Raji (cell line): Measurements from ENCODE around the gene LPCAT4.
A peak's percentile ranks its signal among the peaks of the same experiment; 100 is the strongest.

ENCODE experiments used
- POLR2A ChIP-seq: IDR thresholded peaks from 2 replicates; pipeline ENCODE4 v1.6.1; 2011; ENCODE audit warnings: low read depth, low read length, control low read depth; ENCODE audit not compliant: insufficient read depth

The LPCAT4 gene, protein sequence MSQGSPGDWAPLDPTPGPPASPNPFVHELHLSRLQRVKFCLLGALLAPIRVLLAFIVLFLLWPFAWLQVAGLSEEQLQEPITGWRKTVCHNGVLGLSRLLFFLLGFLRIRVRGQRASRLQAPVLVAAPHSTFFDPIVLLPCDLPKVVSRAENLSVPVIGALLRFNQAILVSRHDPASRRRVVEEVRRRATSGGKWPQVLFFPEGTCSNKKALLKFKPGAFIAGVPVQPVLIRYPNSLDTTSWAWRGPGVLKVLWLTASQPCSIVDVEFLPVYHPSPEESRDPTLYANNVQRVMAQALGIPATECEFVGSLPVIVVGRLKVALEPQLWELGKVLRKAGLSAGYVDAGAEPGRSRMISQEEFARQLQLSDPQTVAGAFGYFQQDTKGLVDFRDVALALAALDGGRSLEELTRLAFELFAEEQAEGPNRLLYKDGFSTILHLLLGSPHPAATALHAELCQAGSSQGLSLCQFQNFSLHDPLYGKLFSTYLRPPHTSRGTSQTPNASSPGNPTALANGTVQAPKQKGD

DNA sequence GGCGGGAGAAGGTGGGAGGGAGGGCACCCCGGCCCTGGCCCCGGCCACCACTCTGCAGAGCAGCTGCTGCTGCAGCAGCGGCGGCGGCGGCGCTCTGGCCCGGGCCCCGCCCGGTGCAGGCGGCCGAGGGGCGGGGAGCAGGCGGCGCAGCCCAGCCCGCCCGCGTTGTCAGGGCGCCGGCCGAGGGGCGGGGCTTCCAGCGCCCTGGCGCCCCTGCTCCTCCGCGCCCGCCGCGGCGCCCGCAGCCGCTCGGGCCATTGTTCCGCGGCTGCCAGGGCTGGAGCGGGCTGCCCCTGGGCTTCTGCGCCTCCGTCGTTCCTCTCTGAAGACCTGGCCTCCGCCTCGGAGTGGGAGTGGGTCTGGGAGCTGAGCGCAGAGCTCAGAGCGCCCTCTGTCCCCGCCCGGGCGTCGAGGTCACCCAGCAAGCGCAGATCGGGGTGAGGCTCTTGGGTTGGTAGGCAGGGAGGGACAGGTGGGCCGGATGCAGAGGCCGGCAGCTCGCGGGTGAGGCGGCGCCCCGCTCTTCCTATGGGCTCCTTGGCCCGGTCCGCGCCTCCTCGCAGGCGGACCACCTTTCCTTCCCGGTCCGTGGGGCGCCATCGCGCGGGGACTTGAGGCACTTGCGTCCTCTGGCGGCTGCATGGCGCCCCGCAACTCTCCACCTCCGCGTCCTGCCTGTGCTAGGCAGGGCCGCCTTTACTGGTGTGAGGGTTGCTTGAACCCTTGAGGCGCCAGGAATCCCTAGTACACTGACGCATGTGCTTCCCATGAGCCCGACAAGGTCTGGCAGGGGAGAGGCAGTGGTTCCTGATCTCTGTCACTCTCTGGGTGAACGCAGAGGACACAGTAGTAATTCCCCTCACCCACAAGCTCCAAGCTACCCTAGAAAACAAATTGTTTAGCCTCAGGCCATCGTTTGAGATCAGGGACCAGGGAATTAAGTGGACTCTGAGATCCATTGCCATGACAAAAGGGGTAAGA lies at the start of gene LPCAT4:
Gene LPCAT4, minus strand, starts transcription at position 96 of the 981 bp plus-strand sequence. CDS start 96 bp downstream, outside the sequence.
- TF ChIP-seq POLR2A = peak; percentile 86

DNA sequence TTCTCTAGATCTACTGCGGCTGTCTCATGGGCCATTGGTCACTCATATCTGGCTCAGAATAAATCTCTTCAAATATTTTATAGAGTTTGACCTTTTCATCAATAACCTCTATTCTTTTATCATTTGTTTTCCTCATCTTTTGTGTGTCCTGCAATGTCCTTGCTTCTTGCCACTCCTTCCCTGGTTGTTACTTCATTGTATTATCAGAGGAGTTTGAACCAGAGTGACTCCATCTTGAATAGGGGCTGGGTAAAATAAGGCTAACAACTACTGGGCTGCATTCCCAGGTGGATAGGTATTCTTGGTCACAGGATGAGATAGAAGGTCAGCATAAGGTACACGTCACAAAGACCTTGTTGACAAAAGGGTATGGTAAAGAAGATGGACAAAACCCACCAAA lies 9.9 kb upstream of the LPCAT4 start:
- no peak for TF ChIP-seq POLR2A

DNA sequence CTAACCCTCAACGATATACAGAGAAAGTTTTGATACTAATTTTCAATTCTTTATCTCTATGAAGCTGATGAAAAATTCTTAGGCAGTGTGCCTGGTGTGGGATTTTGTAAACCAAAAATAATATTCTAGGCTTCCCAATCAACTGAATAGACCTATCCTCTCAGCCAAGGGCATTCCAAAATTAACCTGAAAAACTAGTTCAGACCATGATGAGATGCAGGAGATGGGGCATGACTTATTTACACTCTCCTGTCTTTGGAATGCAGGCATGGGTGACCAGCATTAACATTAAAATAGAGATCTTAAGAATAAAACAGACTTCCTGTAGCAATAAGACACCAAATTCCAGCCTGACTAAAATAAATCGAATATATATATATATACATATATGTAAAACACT lies 7.8 kb upstream of the LPCAT4 start:
- TF ChIP-seq POLR2A = no peak

DNA sequence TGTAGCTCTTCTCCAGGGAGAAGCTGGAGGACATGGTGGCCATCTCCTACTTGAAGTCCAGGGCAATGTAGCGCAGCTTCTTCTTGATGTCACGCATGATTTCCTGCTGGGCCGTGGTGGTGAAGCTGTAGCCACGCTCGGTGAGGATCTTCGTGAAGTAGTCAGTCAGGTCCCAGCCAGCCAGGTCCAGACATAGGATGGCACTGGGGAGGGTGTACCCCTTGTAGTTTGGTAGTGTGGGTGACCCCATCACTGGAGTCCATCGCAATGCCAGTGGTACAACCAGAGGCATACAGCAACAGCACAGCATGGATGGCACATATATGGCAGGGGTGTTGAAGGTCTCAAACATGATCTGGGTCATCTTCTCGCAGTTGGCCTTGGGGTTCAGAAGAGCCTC lies 7.0 kb upstream of the LPCAT4 start:
- TF ChIP-seq POLR2A = no peak

DNA sequence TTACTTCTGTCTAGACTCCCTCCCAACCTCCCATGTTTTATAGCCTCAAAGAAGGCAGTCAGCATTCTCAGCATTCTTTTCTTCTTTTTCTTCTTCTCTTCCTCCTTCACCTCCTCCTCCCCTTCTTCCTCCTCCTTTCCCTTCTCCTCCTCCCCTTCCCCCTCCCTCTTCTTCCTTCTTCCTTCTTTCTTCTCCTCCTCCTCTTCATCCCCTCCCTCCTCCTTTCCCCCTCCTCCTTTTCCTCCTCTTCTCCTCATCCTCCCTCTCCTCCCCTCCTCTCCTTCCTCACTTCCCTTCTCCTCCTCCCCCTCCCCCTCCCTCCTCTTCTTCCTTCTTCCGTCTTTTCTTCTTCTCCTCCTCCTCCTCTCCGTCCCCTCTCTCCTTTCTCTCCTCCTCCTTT lies 3.6 kb upstream of the LPCAT4 start:
- TF ChIP-seq POLR2A = no peak

DNA sequence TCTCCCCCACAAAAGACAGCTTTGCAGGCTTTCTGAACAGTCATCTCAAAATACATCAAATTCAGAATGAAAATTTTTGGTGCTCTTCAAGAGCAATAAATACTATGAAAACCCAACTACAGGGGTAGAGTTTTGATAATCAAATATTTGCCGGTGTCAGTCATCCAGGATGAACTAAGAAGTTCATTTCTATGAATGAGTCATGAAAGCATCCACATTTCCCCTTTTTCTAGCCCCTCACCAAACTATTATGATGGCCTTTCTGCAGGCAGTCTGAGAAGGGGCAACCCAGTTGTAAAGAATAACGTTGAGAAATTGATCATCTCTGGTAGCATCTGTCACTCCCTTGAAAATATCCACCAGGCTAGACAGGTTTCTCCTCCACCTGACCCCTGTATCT lies 3.1 kb upstream of the LPCAT4 start:
- TF ChIP-seq POLR2A = no peak

DNA sequence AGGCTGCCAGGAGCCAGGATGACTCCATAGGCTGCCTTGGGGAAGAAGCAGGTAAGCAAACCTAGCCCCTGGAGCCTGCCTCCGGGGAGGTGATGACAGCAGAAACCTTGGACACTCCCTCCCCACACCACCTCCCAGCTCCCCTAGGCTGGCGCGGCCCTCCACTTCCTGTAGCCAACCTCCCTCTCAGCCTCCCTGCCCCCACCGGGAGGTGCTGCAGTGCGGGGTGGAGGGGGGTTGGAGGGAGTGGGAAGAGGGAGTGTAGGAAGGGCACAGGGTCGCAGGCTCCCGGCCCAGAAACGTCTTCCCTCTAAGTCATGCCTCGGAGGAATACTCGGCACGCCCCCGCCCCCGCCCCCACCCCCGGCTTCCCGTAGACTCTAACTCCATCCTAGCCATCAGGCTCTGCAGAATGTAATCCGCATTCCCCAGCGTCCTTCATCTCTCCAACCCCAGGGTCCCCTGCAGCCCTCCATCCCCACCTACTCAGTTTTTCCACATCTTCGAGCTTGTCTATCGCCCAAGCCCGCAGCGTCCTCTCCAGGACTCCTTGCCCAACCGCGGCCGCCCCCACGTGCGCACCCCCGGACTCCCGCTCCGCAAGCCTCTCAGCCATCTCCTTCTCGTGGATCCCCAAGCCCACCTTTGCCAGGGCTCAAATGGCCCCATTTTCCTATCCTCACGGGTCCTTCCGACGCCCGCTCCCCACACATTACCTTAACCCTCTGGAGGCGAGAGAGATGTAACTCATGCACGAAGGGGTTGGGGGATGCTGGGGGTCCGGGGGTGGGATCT lies 528 bp downstream of the LPCAT4 start:
- TF ChIP-seq POLR2A = peak; percentile 44; the same call in 1 of the 2 replicates

DNA sequence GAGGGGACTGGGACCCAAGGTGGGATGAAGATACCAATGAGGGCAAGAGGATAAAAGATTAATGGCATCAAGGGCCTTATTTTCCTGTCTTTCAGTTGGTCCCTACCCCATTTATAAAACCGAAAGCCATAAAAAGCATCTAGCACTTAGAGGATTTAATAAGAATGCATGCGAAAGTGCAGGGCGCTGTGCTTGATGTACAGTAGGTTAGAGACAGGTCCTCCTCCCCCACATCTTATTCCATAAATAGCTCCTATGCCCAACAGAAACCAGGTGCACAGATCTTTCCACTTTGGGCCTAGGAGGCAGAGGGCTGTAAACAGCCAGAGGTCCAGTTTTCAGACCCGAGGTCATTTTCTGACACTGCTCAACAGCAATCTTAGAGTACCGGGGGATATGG lies 1.2 kb downstream of the LPCAT4 start:
- TF ChIP-seq POLR2A = no peak

DNA sequence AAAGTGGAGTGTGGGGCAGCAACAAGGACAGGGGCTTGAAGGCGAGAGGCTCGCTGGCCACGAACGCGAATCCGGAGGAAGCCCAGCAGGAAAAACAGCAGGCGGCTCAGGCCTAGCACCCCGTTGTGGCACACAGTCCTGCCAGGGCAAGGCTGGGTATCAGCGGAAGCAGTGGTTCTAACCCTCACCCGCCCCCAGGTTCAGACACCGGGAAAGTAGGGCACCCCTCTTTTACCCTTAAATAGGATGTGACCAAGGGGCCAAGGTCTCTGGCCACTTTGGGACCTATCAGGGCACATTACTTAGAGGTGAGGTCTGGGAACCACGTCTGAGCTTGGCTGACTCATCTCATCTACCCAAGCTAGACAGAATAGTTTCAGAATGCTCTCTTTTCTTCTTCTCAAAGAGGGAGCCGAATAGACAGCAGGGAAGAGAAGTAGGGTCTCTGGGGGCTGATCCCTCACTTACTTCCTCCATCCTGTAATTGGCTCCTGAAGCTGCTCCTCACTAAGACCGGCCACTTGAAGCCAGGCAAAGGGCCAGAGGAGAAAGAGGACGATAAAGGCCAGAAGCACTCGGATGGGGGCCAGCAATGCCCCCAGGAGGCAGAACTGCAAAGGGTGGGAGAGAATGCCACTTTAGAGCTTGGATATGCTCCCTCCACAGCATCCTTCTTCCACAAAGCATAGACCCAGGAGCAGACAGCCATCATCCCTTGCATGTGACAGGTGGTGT lies 1.7 kb downstream of the LPCAT4 start:
- no peak for TF ChIP-seq POLR2A

DNA sequence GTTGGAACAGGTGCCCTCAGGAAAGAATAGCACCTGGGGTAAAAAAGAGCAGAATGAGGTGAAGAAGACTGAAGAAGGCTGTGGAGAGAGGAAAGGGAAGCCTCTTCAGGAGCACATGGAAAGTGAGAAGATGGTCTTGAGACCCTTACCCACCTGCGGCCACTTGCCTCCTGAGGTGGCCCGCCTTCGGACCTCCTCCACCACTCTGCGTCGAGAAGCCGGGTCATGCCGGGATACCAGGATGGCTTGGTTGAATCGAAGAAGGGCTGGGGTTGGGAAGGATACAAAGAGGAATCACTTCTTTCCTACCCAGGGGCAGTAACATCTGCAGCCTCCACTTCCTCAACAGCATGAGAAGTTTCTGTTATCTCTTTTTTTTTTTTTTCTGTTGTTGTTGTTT lies 3.0 kb downstream of the LPCAT4 start:
- TF ChIP-seq POLR2A = no peak

DNA sequence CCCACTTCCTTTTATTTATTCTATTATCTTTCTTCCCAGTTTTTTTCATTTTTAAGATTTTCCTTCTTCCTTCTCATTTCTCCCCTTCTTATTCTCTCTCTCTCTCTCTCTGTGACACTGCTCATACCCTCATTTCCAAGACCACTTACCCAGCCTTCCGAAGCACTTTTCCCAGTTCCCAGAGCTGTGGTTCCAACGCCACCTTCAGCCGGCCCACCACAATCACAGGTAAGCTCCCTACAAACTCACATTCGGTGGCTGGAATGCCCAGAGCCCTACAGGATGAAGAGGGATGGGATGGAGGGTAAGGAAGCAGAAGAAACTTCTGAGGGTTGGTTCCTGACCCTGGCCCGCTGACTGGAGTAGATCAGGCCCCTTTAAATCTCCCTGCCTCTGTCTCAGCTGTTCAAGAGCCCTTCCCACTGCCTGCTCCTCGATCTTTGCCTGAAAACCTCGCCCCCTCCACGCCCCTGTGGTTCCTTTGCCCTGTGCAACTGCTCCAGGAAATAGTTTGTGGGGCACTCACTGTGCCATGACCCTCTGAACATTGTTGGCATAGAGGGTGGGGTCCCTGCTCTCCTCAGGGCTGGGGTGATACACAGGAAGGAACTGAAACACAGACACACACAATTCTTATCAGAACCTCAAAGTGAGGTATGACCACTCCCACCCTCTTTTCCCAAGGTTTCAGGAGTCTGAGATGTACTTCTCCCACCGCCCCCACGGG lies 4.8 kb downstream of the LPCAT4 start:
- TF ChIP-seq POLR2A = no peak

DNA sequence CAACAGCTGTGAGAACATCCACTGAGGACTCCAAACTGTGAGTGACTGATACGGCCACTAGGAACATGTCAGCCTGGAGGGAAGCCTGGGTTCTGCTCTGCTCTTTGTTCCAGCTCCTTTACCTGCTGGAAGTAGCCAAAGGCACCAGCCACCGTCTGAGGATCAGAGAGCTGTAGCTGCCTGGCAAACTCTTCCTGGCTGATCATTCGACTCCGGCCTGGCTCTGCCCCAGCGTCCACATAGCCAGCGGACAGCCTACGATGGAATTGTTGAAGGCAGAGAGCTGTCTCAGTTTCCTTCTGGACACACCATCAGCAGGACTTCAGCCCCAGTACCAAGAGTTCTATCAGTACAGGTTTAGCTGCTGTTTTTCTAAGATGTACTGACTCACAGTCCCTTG lies 5.7 kb downstream of the LPCAT4 start:
- TF ChIP-seq POLR2A = no peak

DNA sequence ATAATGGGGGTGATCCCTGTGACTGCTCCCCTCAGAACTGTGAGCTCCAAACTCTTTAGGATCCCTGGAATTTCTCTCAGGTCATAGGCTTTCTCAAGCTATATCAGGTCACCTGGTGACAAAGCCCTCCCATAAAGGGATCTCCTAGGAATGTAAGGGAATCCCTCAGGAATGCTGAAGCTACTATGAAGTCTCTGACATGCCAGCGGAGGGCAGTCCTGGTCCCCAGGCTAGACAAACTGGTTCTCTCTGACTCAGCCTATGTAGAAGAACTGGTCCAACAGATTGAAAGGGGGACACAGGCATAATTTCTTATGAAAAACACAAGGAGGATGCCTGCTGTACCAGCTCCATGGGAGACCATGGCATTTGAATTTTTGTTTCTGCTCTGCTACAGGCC lies 6.7 kb downstream of the LPCAT4 start:
- TF ChIP-seq POLR2A = no peak
